A673 (cell line): ENCODE measurements around the gene AKAP6.

Source experiments
- CTCF ChIP-seq: fragments of 300-800, 200-600 bp; sonication (generic); conservative IDR thresholded peaks from 2 replicates; pipeline ENCODE4 v1.5.1; 2017; ENCODE audit warnings: low read depth, mild to moderate bottlenecking, antibody characterized with exemption, low read length, moderate library complexity, mixed read lengths
- EZH2 ChIP-seq: fragments of 200-600 bp; sonication (generic); IDR thresholded peaks from 2 replicates; pipeline ENCODE4 v1.6.1; 2017; ENCODE audit warnings: borderline replicate concordance, low read depth, mild to moderate bottlenecking, mixed read lengths, antibody characterized with exemption, low read length; ENCODE audit not compliant: poor library complexity, severe bottlenecking

DNA sequence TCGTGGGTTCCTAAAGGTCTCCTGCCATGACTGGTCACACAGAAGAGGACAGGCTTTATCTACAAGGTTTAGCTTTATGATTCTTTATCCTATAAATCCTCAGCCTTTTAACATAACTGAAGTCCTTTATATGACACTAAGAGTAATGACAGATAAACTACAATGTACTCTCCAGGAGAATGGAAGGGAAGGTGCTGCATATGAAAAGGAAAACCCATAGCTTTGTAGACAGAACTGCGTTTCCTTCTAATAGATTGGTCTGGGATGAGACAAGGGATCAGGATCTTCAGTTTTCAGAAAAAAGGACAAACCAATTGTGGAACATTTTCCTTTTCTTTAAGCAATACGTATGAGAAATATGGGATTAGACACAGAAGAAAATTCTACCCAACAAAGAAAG lies 408.5 kb downstream of the AKAP6 start:
- TF ChIP-seq CTCF: no peak
- TF ChIP-seq EZH2: no peak
